ENCODE results near the gene GTF2IRD2. TPM values are rescaled to one million over a fixed set of nuclear protein-coding genes. Genes with fewer than 3 reads are reported as not detected.
"Not testable (repeated sequence)": the region's sequence is repeated elsewhere in the genome, so short reads cannot be mapped to it uniquely, and the experiment has no call there.

Gene GTF2IRD2
- total and polyA plus RNA-seq, 2 of the 8 experiments (the other 6 are each of a cell fraction or from before 2014, with no cell fraction given), result 4.1 to 4.3 TPM

GRCh38 chr7:74797848-74798622 lies 53.4 kb downstream of the GTF2IRD2 start:
- H3K56ac ChIP-seq (replicated peaks; ENCODE audit: insufficient read length, low read depth, low read length); H2BK12ac ChIP-seq (ENCODE audit: low read depth, low read length); H3K4ac ChIP-seq (replicated peaks; ENCODE audit: insufficient read length, low read depth, low read length); H3K9ac ChIP-seq (replicated peaks in 1 of 4; ENCODE audit: extremely low read depth in 1 of 4, low read depth in 3 of 4, low read length in 3 of 4); H4K20me1 ChIP-seq (replicated peaks in 1 of 2; ENCODE audit: control insufficient read depth in 1 of 2, insufficient read depth in 2 of 2, low read length in 2 of 2); H3K9me3 ChIP-seq (ENCODE audit: insufficient read depth in 2 of 2, low read depth in 1 of 2, low read length in 1 of 2); H2BK5ac ChIP-seq (ENCODE audit: low read depth, low read length); H2AFZ ChIP-seq (ENCODE audit: low read length); CTCF ChIA-PET (ENCODE audit: partially characterized antibody); H3K23ac ChIP-seq (ENCODE audit: insufficient read length); H3K36me3 ChIP-seq (ENCODE audit: control insufficient read depth in 2 of 4, insufficient read depth in 4 of 4, low read length in 3 of 4); POLR2A ChIA-PET (ENCODE audit: partially characterized antibody); H3K79me2 ChIP-seq (ENCODE audit: control insufficient read depth in 1 of 2, insufficient read depth in 2 of 2, low read length in 2 of 2); H4K5ac ChIP-seq (ENCODE audit: insufficient read length, low read depth, low read length); H3K4me2 ChIP-seq (ENCODE audit: insufficient read depth in 1 of 2, low read depth in 2 of 2, low read length in 2 of 2); H2AK5ac ChIP-seq (ENCODE audit: low read depth, low read length); H3K27me3 ChIP-seq (replicated peaks in 1 of 4; ENCODE audit: control insufficient read depth in 3 of 4, extremely low read depth in 1 of 4, insufficient read depth in 3 of 4, low read length in 3 of 4); H4K91ac ChIP-seq (replicated peaks; ENCODE audit: insufficient read length, low read length); H3K79me1 ChIP-seq (ENCODE audit: low read depth, low read length); DNase-seq (ENCODE audit: low read depth in 1 of 2, low spot score in 2 of 2); H3K23me2 ChIP-seq (ENCODE audit: low read depth, low read length); H3K4me1 ChIP-seq (replicated peaks in 1 of 4; ENCODE audit: control insufficient read depth in 3 of 4, insufficient read depth in 4 of 4, low read length in 3 of 4); H3K27ac ChIP-seq (ENCODE audit: low read depth, low read length); H3K4me3 ChIP-seq (ENCODE audit: extremely low read depth in 1 of 4, insufficient read depth in 2 of 4, low read depth in 3 of 4, low read length in 4 of 4); H3K14ac ChIP-seq (ENCODE audit: insufficient read length); H2BK120ac ChIP-seq (replicated peaks; ENCODE audit: low read depth, low read length); H4K8ac ChIP-seq (ENCODE audit: extremely low read depth, insufficient read depth, low read length); H2BK15ac ChIP-seq (ENCODE audit: low read length); H2BK20ac ChIP-seq (ENCODE audit: low read length); H3K18ac ChIP-seq (ENCODE audit: extremely low read depth, low read length); FAIRE-seq: not testable (repeated sequence)
- 97% methylated on average over 10 of the region's 27 CpGs; no CpG with 5 or more reads in 1 of the 2 experiments for WGBS, 2 experiments (ENCODE audit: extremely low coverage in 1 of 2, insufficient coverage in 1 of 2, insufficient read length in 1 of 2, insufficient replicate concordance in 2 of 2, low coverage in 1 of 2, low lambda C conversion rate in 2 of 2, missing lambda C conversion rate in 1 of 2)

- H3K27ac ChIP-seq (ENCODE audit: low read depth, low read length); H2BK20ac ChIP-seq (ENCODE audit: low read length); H3K36me3 ChIP-seq (ENCODE audit: control insufficient read depth in 2 of 4, insufficient read depth in 4 of 4, low read length in 3 of 4); H2AFZ ChIP-seq (ENCODE audit: low read length); H2BK120ac ChIP-seq (replicated peaks; ENCODE audit: low read depth, low read length); H3K18ac ChIP-seq (ENCODE audit: extremely low read depth, low read length); H2AK5ac ChIP-seq (ENCODE audit: low read depth, low read length); POLR2A ChIA-PET (ENCODE audit: partially characterized antibody); H4K5ac ChIP-seq (ENCODE audit: insufficient read length, low read depth, low read length); H3K4ac ChIP-seq (replicated peaks; ENCODE audit: insufficient read length, low read depth, low read length); H4K91ac ChIP-seq (replicated peaks; ENCODE audit: insufficient read length, low read length); H3K56ac ChIP-seq (replicated peaks; ENCODE audit: insufficient read length, low read depth, low read length); FAIRE-seq; H2BK5ac ChIP-seq (ENCODE audit: low read depth, low read length); H3K27me3 ChIP-seq (replicated peaks in 1 of 4; ENCODE audit: control insufficient read depth in 3 of 4, extremely low read depth in 1 of 4, insufficient read depth in 3 of 4, low read length in 3 of 4); H3K79me1 ChIP-seq (ENCODE audit: low read depth, low read length); H3K4me2 ChIP-seq (ENCODE audit: insufficient read depth in 1 of 2, low read depth in 2 of 2, low read length in 2 of 2); H3K9me3 ChIP-seq (ENCODE audit: insufficient read depth in 2 of 2, low read depth in 1 of 2, low read length in 1 of 2); H3K4me1 ChIP-seq (replicated peaks in 1 of 4; ENCODE audit: control insufficient read depth in 3 of 4, insufficient read depth in 4 of 4, low read length in 3 of 4); H2BK12ac ChIP-seq (ENCODE audit: low read depth, low read length); H4K20me1 ChIP-seq (replicated peaks in 1 of 2; ENCODE audit: control insufficient read depth in 1 of 2, insufficient read depth in 2 of 2, low read length in 2 of 2); H3K14ac ChIP-seq (ENCODE audit: insufficient read length); H3K79me2 ChIP-seq (ENCODE audit: control insufficient read depth in 1 of 2, insufficient read depth in 2 of 2, low read length in 2 of 2); CTCF ChIA-PET (ENCODE audit: partially characterized antibody); H4K8ac ChIP-seq (ENCODE audit: extremely low read depth, insufficient read depth, low read length); H3K23me2 ChIP-seq (ENCODE audit: low read depth, low read length); H3K9ac ChIP-seq (replicated peaks in 1 of 4; ENCODE audit: extremely low read depth in 1 of 4, low read depth in 3 of 4, low read length in 3 of 4); H2BK15ac ChIP-seq (ENCODE audit: low read length); DNase-seq (ENCODE audit: low read depth in 1 of 2, low spot score in 2 of 2); H3K4me3 ChIP-seq (ENCODE audit: extremely low read depth in 1 of 4, insufficient read depth in 2 of 4, low read depth in 3 of 4, low read length in 4 of 4); H3K23ac ChIP-seq (ENCODE audit: insufficient read length): not testable (repeated sequence)
- WGBS, 2 experiments (ENCODE audit: extremely low coverage in 1 of 2, insufficient coverage in 1 of 2, insufficient read length in 1 of 2, insufficient replicate concordance in 2 of 2, low coverage in 1 of 2, low lambda C conversion rate in 2 of 2, missing lambda C conversion rate in 1 of 2), result 70% methylated on average over 3 of the region's 24 CpGs; no CpG with 5 or more reads in 1 of the 2 experiments
Measured at GRCh38 chr7:74789200-74789736, 62.1 kb downstream of the GTF2IRD2 start.
